Activated T-helper 1 cell treated with anti-CD3 and anti-CD28 coated beads, Interleukin-2, amount 50 U/mL, for 16 hours (primary cell): ENCODE results near the gene ROBO1.

Experiments used
- DNase-seq, 2 donors: peaks; one replicate each; pipeline ENCODE4 v3.0.0-alpha.2; 2020; ENCODE audit warnings: low read depth in 1 of 2, low spot score in 1 of 2

ROBO1 gene

GRCh38 chr3:79019924-79020173 is 747.9 kb downstream of the ROBO1 start:
- DNase-seq, result no peak

- no peak for DNase-seq
Measured at GRCh38 chr3:79019137-79019923, 748.5 kb downstream of the ROBO1 start.

GRCh38 chr3:79018671-79019136 is 749.1 kb downstream of the ROBO1 start:
- no peak for DNase-seq

- DNase-seq, result no peak
Measured at GRCh38 chr3:79018265-79018664, 749.5 kb downstream of the ROBO1 start.

- no peak for DNase-seq
Measured at GRCh38 chr3:79016587-79017376, 751.0 kb downstream of the ROBO1 start.

GRCh38 chr3:79015854-79016253 is 751.9 kb downstream of the ROBO1 start:
- DNase-seq, result no peak

- DNase-seq, result no peak
Measured at GRCh38 chr3:79012946-79013362, 754.8 kb downstream of the ROBO1 start.

GRCh38 chr3:79012530-79012913 is 755.3 kb downstream of the ROBO1 start:
- no peak for DNase-seq

- DNase-seq, result no peak
Measured at GRCh38 chr3:79011821-79012529, 755.8 kb downstream of the ROBO1 start.

- DNase-seq, result no peak
Measured at GRCh38 chr3:79009861-79010260, 757.9 kb downstream of the ROBO1 start.

- no peak for DNase-seq
Measured at GRCh38 chr3:79006077-79006476, 761.7 kb downstream of the ROBO1 start.

GRCh38 chr3:79005084-79005483 is 762.7 kb downstream of the ROBO1 start:
- DNase-seq, result no peak

GRCh38 chr3:79003994-79004393 is 763.8 kb downstream of the ROBO1 start:
- DNase-seq, result no peak

GRCh38 chr3:79002465-79003372 is 765.1 kb downstream of the ROBO1 start:
- DNase-seq, result no peak

- DNase-seq, result no peak
Measured at GRCh38 chr3:79001255-79001654, 766.5 kb downstream of the ROBO1 start.

- DNase-seq, result no peak
Measured at GRCh38 chr3:78999139-78999538, 768.7 kb downstream of the ROBO1 start.

GRCh38 chr3:78995087-78995486 is 772.7 kb downstream of the ROBO1 start:
- no peak for DNase-seq

GRCh38 chr3:78994174-78995027 is 773.4 kb downstream of the ROBO1 start:
- no peak for DNase-seq

GRCh38 chr3:78993375-78993774 is 774.4 kb downstream of the ROBO1 start:
- no peak for DNase-seq

GRCh38 chr3:78992830-78993229 is 775.0 kb downstream of the ROBO1 start:
- DNase-seq, result no peak
